SU-DHL-6 (cell line): ENCODE measurements around the gene IGF1.

Experiments
- CTCF ChIP-seq: fragments of 200-600 bp; sonication (generic); IDR thresholded peaks from one replicate; pipeline ENCODE4 v1.5.1; 2017; ENCODE audit warnings: antibody characterized with exemption, mild to moderate bottlenecking, low read length, moderate library complexity; ENCODE audit not compliant: insufficient read depth, poor library complexity, severe bottlenecking
- EZH2phosphoT487 ChIP-seq: fragments of 200-600 bp; sonication (generic), shearing (Covaris generic); conservative IDR thresholded peaks from 2 replicates; pipeline ENCODE4 v1.6.1; 2018; ENCODE audit warnings: mild to moderate bottlenecking, antibody characterized with exemption, low read length, moderate library complexity, mixed read lengths

- no peak for TF ChIP-seq CTCF
- no peak for TF ChIP-seq EZH2phosphoT487
Measured at GRCh38 chr12:102429211-102430154, 50.9 kb downstream of the IGF1 start.
